ENCODE data around the gene GIT2. TPM values are rescaled to one million over a fixed set of nuclear protein-coding genes. Genes with fewer than 3 reads are reported as not detected.
A peak's percentile ranks its signal among the peaks of the same experiment; 100 is the strongest.

Gene GIT2
- total and polyA plus RNA-seq, 2 donors from 2014 or later, result 10.4 to 46.2 TPM

- H3K9me3 ChIP-seq (ENCODE audit: control insufficient read depth in 2 of 3, insufficient read depth in 1 of 3, low read length in 3 of 3), result no peaks in the 10 kb centered on the region
- no peak for TF ChIP-seq CTCF (IDR thresholded peaks at IDR 0.05; ENCODE audit: borderline replicate concordance, extremely low read depth, insufficient read depth)
- no peak overlapping the region for H3K4me3 ChIP-seq (ENCODE audit: low read length in 3 of 3)
- DNase-seq, result peak in 1 of 5 donors; percentile 3
- H3K27ac ChIP-seq (ENCODE audit: low read depth in 2 of 2, low read length in 2 of 2), result no peak overlapping the region
- H3K27me3 ChIP-seq (ENCODE audit: control insufficient read depth, insufficient read depth, low read length), result no peaks in the 10 kb centered on the region
- no peak overlapping the region for H3K9ac ChIP-seq (ENCODE audit: low read length in 3 of 3)
- H3K4me1 ChIP-seq (ENCODE audit: control insufficient read depth in 2 of 3, insufficient read depth in 2 of 3, low read depth in 1 of 3, low read length in 3 of 3), result peaks cover 0 to 5% (median 0%) of the 10 kb centered on the region in 3 donors
- H3K36me3 ChIP-seq (ENCODE audit: control insufficient read depth in 2 of 3, insufficient read depth in 3 of 3, low read length in 3 of 3), result peaks cover 0 to 13% (median 5%) of the 10 kb centered on the region in 3 donors
- no peak for FAIRE-seq
- intact Hi-C loops (cut with DNase I), result no loop called here
Observed at GRCh38 chr12:109967383-109968031, 28.7 kb downstream of the GIT2 start.

GRCh38 chr12:109966546-109966945, 29.6 kb downstream of the GIT2 start:
- no peak for FAIRE-seq
- peaks cover 0 to 17% (median 11%) of the 10 kb centered on the region in 3 donors for H3K36me3 ChIP-seq (ENCODE audit: control insufficient read depth in 2 of 3, insufficient read depth in 3 of 3, low read length in 3 of 3)

GRCh38 chr12:109963743-109964429, 32.3 kb downstream of the GIT2 start:
- H3K36me3 ChIP-seq (ENCODE audit: control insufficient read depth in 2 of 3, insufficient read depth in 3 of 3, low read length in 3 of 3), result peaks cover 0 to 24% (median 16%) of the 10 kb centered on the region in 3 donors
- DNase-seq (no peak), FAIRE-seq (no peak)
- no peak for TF ChIP-seq CTCF (IDR thresholded peaks at IDR 0.05; ENCODE audit: borderline replicate concordance, extremely low read depth, insufficient read depth)
- H3K4me1 ChIP-seq (ENCODE audit: control insufficient read depth in 2 of 3, insufficient read depth in 2 of 3, low read depth in 1 of 3, low read length in 3 of 3), result peaks cover 0 to 5% (median 0%) of the 10 kb centered on the region in 3 donors
- no peak overlapping the region for H3K27ac ChIP-seq (ENCODE audit: low read depth in 2 of 2, low read length in 2 of 2)
- H3K9ac ChIP-seq (ENCODE audit: low read length in 3 of 3), result no peak overlapping the region
- no peak overlapping the region for H3K4me3 ChIP-seq (ENCODE audit: low read length in 3 of 3)
- no peaks in the 10 kb centered on the region for H3K27me3 ChIP-seq (ENCODE audit: control insufficient read depth, insufficient read depth, low read length)
- intact Hi-C loops (cut with DNase I), result no loop called here
- H3K9me3 ChIP-seq (ENCODE audit: control insufficient read depth in 2 of 3, insufficient read depth in 1 of 3, low read length in 3 of 3), result no peaks in the 10 kb centered on the region

More at GRCh38 chr12:109966546-109966945, 29.6 kb downstream of the GIT2 start:
- H3K9me3 ChIP-seq (ENCODE audit: control insufficient read depth in 2 of 3, insufficient read depth in 1 of 3, low read length in 3 of 3), result no peaks in the 10 kb centered on the region
- no peak for DNase-seq
- intact Hi-C loops (cut with DNase I), result no loop called here
- H3K9ac ChIP-seq (ENCODE audit: low read length in 3 of 3), result no peak overlapping the region
- no peaks in the 10 kb centered on the region for H3K27me3 ChIP-seq (ENCODE audit: control insufficient read depth, insufficient read depth, low read length)
- H3K4me3 ChIP-seq (ENCODE audit: low read length in 3 of 3), result no peak overlapping the region
- H3K27ac ChIP-seq (ENCODE audit: low read depth in 2 of 2, low read length in 2 of 2), result no peak overlapping the region
- TF ChIP-seq CTCF (IDR thresholded peaks at IDR 0.05; ENCODE audit: borderline replicate concordance, extremely low read depth, insufficient read depth), result no peak
- peaks cover 0 to 5% (median 0%) of the 10 kb centered on the region in 3 donors for H3K4me1 ChIP-seq (ENCODE audit: control insufficient read depth in 2 of 3, insufficient read depth in 2 of 3, low read depth in 1 of 3, low read length in 3 of 3)
